Stimulated activated CD4-positive, alpha-beta T cell treated with anti-CD3 and anti-CD28 coated beads, Interleukin-15, amount 100 ng/mL, for 48 hours (primary cell): Measurements from ENCODE around the gene ZFAND6.
"Not testable (repeated sequence)": the region's sequence is repeated elsewhere in the genome, so short reads cannot be mapped to it uniquely, and the experiment has no call there.

Experiments
- DNase-seq, 2 donors: peaks; one replicate each; pipeline ENCODE4 v3.0.0-alpha.2; 2020; ENCODE audit warnings: low read depth in 2 of 2

ZFAND6 gene

GRCh38 chr15:80142646-80143045 lies 83.2 kb downstream of the ZFAND6 start:
- no peak for DNase-seq

GRCh38 chr15:80151148-80151547 lies 91.7 kb downstream of the ZFAND6 start:
- DNase-seq: no peak

DNA sequence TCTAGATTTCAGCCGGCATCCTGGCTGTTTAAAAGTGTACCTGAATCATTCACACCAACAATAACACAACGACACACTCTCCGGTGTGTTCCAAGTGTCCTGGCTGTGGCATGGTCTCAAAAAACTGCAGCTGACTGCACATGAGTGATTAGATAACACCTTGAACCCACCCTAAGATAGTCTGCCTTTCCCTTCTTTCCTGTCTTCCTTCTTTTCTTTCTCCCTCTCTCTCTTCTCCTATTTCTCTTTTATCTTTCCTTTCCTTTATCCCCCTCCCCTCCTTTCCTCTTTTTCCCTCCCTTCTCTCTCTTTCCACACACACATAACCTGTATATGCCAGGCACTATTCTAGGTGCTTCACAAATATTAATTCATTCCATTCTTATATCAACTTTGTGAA lies 92.1 kb downstream of the ZFAND6 start:
- no peak for DNase-seq

- peak; percentile 92 to 94 for DNase-seq
Measured at GRCh38 chr15:80152180-80152895, 92.9 kb downstream of the ZFAND6 start.

DNA sequence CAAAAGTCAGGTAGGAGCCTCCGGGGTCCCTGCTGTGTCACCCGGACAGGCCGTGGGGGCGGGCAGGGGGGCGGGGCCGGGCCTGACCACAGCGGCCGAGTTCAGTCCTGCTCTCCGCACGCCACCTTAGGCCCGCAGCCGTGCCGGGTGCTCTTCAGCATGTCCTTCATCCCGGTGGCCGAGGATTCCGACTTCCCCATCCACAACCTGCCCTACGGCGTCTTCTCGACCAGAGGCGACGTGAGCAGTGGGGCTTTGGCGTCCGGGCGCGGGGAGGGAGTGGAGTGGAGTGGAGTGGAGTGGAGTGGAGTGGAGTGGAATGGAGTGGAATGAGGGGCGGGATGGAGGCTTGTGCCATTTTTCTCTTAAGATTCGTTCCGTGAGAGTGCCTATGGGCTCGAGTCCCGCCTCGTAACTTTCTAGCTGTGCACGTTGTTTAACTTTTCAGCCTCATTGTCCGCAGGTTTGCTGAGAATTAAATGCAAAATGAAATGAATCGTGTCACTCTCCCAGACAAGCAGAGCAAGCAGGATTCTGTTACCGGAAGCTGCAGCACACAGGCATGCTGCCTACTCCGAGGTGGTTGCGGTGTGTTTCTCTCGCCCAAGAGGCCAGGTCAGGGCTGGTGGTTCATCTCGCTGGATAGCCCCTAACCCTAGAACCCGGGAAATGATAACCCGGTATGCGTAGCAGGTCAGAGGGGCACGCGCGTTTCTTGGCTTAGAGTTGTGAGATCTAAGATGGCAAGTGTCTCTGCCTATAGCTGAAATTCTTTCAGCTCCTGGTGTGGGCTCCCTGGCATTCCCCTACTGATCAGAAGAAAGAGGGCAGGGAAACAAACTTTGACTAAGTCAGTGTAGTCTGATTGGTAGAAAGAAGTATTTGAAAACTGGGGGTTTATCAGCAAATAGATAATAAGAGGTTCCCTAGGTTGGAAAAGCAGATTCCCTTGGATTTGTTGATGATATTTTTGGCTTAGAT lies 93.7 kb downstream of the ZFAND6 start, which contains the start of gene FAH:
Gene FAH, plus strand, starts transcription at position 104 of the 981 bp plus-strand sequence. Its CDS starts 56 bp downstream, at position 160.
- DNase-seq: peak in 1 of 2 donors; percentile 12

DNA sequence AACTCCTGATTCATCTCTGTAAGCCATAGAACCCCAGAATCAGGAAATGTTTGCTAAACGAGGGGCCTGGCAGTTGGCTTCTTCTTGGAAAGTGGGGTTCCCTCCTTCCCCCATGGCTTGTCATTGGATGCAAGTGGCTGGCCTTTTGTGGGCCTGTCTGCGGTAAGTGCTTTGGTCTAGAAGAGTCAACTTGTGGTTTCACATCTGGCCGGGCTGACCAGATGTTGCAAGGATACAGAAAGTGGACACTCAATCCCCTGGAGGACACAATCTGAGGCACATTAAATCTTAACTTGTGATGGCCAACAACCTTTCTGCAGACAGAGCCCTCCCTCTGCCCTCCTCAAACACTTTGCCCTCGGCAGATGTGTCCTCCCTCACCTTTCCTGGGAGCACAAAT lies 94.4 kb downstream of the ZFAND6 start:
- no peak for DNase-seq

- no peak for DNase-seq
Measured at GRCh38 chr15:80154336-80154735, 94.9 kb downstream of the ZFAND6 start.

- no peak for DNase-seq
Measured at GRCh38 chr15:80155001-80155377, 95.5 kb downstream of the ZFAND6 start.

DNA sequence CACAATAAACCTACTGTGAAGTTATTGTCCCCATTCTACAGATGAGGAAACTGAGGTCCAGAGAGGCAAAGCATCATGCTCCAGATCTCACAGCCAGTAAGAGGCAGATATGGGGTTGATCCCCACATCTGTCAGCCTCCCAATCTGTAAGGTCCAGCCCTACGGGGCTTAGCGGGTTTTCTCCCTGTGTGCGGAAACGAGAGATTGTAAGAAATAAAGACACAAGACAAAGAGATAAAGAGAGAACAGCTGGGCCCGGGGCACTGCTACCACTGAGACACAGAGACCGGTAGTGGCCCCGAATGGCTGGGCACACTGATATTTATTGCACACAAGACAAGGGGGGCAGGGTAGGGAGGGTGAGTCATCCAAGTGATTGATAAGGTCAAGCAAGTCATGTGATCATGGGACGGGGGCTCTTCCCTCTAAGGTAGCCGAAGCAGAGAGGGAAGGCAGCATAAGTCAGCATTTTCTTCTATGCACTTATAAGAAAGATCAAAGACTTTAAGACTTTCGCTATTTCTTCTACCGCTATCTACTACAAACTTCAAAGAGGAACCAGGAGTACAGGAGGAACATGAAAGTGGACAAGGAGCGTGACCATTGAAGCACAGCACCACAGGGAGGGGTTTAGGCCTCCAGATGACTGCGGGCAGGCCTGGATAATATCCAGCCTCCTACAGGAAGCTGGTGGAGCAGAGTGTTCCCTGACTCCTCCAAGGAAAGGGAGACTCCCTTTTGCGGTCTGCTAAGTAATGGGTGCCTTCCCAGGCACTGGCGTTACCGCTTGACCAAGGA lies 96.1 kb downstream of the ZFAND6 start:
- not testable (repeated sequence) for DNase-seq

- DNase-seq: no peak
Measured at GRCh38 chr15:80156176-80156720, 96.8 kb downstream of the ZFAND6 start.

DNA sequence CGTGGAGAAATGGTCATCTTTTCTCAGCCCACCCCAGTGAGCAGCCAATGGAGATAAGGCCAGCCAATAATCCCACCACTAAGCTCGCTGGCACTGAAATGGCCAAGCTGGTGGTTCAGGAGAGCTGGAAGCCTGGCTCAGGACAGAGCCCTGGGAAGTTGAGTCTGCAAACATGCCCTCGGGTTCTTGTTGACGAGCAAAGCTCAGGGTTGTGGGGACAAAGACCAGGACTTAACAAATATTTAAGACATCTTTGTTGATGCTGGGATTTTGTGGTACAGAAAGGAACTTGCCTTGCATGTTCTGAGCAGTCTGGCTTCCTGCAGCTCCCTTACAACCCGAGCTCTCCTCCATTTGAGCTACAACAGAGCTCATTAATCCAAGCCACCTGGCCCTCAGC lies 97.7 kb downstream of the ZFAND6 start:
- no peak for DNase-seq

- DNase-seq: no peak
Measured at GRCh38 chr15:80159301-80159700, 99.8 kb downstream of the ZFAND6 start.

GRCh38 chr15:80159811-80160569 lies 100.5 kb downstream of the ZFAND6 start:
- DNase-seq: no peak

DNA sequence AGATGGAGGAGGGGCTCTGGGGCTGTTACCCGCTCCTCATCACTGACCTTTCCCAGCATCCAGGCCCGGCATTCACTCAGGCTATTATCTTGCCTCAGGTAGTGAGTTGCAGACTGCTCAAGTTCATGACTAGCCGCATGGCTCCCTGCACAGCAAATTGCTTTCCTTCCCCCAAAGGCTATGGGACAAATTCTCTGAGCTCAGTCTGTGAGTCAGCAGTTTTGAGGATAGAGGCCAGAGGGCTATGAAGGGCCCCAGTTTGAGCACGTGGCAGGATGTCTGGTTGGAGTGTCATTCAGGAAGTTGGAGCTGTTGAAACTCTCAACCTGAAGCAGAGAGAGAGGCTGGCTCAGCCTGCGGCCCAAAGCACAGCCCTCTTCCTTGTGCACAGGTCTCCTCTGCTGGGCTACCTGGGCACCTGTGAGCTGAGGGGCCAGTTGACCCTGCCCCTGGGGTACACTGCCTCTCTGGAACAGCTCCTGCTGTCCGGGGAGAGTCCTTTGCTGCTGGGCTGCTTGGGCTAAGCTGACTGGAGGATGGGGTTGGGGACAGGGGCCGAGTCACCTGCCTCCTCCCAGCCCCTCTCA lies 101.2 kb downstream of the ZFAND6 start:
- peak; percentile 30 to 47 for DNase-seq

DNA sequence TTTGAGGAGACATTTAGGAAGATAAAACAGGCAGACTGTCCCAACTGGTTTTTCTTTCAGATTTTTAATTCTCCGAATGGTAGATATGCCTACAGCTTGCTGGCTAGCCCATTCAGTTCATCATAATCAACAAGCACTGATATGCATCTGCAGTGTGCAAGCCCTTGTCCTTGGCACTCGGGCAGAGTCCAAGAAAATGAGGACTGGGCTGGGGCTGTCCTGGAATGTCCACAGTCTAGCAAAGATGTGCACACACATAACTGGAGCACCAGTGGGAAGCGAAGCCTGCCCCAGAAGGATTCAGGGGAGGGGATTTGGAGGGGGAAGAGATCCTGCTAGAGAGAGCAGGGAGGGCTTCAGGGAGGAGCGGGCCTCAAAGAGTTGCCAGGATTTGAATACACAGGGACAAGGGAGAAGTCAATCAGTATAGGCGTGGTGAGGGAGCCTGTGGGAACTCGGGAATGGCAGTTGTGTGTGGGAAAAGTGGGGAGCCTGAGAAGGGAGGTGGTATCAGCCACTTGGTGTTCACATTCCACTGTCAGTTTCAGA lies 102.1 kb downstream of the ZFAND6 start:
- DNase-seq: no peak

- DNase-seq: no peak
Measured at GRCh38 chr15:80162059-80162554, 102.6 kb downstream of the ZFAND6 start.

GRCh38 chr15:80163217-80163616 lies 103.7 kb downstream of the ZFAND6 start:
- DNase-seq: no peak

- DNase-seq: no peak
Measured at GRCh38 chr15:80163897-80164296, 104.4 kb downstream of the ZFAND6 start.

- no peak for DNase-seq
Measured at GRCh38 chr15:80167936-80168335, 108.5 kb downstream of the ZFAND6 start.

DNA sequence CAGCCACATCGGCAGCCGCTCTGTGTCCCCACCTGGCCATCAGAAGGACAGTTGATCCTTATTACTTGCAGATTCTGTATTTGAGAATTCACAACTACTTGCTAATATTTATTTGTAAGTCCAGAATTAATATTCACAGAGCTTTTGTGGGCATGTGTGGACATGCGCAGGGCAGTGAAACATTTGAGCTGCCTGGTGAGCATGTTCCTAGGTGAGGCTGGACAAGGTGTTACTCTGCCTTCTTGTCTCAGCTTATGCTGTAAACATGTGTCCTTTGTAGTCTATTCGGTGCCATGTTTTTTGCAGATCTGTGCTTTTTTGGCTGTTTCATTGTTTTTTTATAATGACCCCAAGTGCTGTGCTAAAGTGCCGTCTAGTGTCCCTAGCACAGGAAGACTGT lies 108.9 kb downstream of the ZFAND6 start:
- no peak for DNase-seq
